CD14-positive monocyte (primary cell): ENCODE measurements around the gene BFSP1. TPM values are rescaled to one million over a fixed set of nuclear protein-coding genes. Genes with fewer than 3 reads are reported as not detected.

Experiments used
- DNase-seq, 3 donors: peaks; one replicate each; pipeline ENCODE4 v3.0.0-alpha.2; 2011 to 2022
- H2AFZ ChIP-seq: 2 replicates; pipeline ENCODE4 v1.6.0; 2012; ENCODE audit warnings: mild to moderate bottlenecking, low read depth, low read length, inconsistent platforms; ENCODE audit not compliant: insufficient read depth, poor library complexity, severe bottlenecking
- H3K27ac ChIP-seq, 2 donors: 1 replicate in 1 of 2; 2 replicates in 1 of 2; pipeline ENCODE4 v1.5.1; 2012 to 2013; ENCODE audit warnings: low read length in 2 of 2, control low read depth in 1 of 2, inconsistent platforms in 1 of 2, low read depth in 1 of 2, mild to moderate bottlenecking in 1 of 2
- H3K27me3 ChIP-seq, 2 donors: one replicate each; pipeline versions ENCODE4 v1.6.0 to v1.6.1; 2011 to 2013; ENCODE audit warnings: low read length in 2 of 2; ENCODE audit not compliant: control insufficient read depth in 2 of 2, insufficient read depth in 2 of 2
- H3K36me3 ChIP-seq, 2 donors: replicated peaks in 1 of 2; 1 replicate in 1 of 2; 2 replicates in 1 of 2; pipeline versions ENCODE4 v1.5.1 to v1.6.1; 2012 to 2013; ENCODE audit warnings: low read length in 2 of 2, control low read depth in 1 of 2, inconsistent platforms in 1 of 2, mild to moderate bottlenecking in 1 of 2; ENCODE audit not compliant: insufficient read depth in 2 of 2, control insufficient read depth in 1 of 2
- H3K4me1 ChIP-seq, 2 donors: 1 replicate in 1 of 2; 2 replicates in 1 of 2; pipeline versions ENCODE4 v1.5.1 to v1.6.1; 2012 to 2013; ENCODE audit warnings: low read length in 2 of 2, control low read depth in 1 of 2, inconsistent platforms in 1 of 2, mild to moderate bottlenecking in 1 of 2, moderate library complexity in 1 of 2; ENCODE audit not compliant: insufficient read depth in 2 of 2, control insufficient read depth in 1 of 2
- H3K4me2 ChIP-seq: replicated peaks from 2 replicates; pipeline ENCODE3; 2012; ENCODE audit warnings: low read length, moderate library complexity, mild to moderate bottlenecking; ENCODE audit not compliant: poor library complexity, severe bottlenecking; ENCODE audit errors: extremely low read depth
- H3K4me3 ChIP-seq, 3 experiments: fragments of 200-600 bp in 1 of 3; sonication (generic) in 1 of 3; replicated peaks in 1 of 3; 1 replicate in 2 of 3; 2 replicates in 1 of 3; pipeline ENCODE4 v1.5.1; 2011 to 2013; ENCODE audit warnings: low read length in 3 of 3, mild to moderate bottlenecking in 3 of 3, control low read depth in 2 of 3, low read depth in 2 of 3, inconsistent platforms in 1 of 3, moderate library complexity in 1 of 3
- H3K79me2 ChIP-seq: 2 replicates; pipeline ENCODE4 v1.6.0; 2012; ENCODE audit warnings: mild to moderate bottlenecking, control low read depth, inconsistent platforms, low read length, moderate library complexity; ENCODE audit not compliant: insufficient read depth
- H3K9ac ChIP-seq: 2 replicates; pipeline ENCODE4 v1.6.0; 2017; ENCODE audit warnings: low read length, mild to moderate bottlenecking; ENCODE audit not compliant: insufficient read depth, poor library complexity, severe bottlenecking
- H3K9me3 ChIP-seq, 2 donors: replicated peaks in 1 of 2; 1 replicate in 1 of 2; 2 replicates in 1 of 2; pipeline versions ENCODE4 v1.5.1 to v1.6.1; 2012 to 2013; ENCODE audit warnings: low read length in 2 of 2, control low read depth in 1 of 2; ENCODE audit not compliant: control insufficient read depth in 1 of 2, insufficient read depth in 1 of 2
- H4K20me1 ChIP-seq: 2 replicates; pipeline ENCODE4 v1.6.0; 2012; ENCODE audit warnings: mild to moderate bottlenecking, low read length, control low read depth, moderate library complexity; ENCODE audit not compliant: insufficient read depth
- H3K27ac Mint-ChIP-seq, 7 donors: one replicate each; pipeline ENCODE4 v1.8.0; 2020; ENCODE audit warnings: mild to moderate bottlenecking in 7 of 7, mixed read lengths in 7 of 7, moderate library complexity in 6 of 7, inconsistent platforms in 2 of 7
- H3K27me3 Mint-ChIP-seq, 3 donors: one replicate each; pipeline ENCODE4 v1.8.0; 2021 to 2022; ENCODE audit warnings: low read depth in 3 of 3, mild to moderate bottlenecking in 3 of 3, mixed read lengths in 3 of 3, moderate library complexity in 3 of 3, inconsistent platforms in 1 of 3
- H3K36me3 Mint-ChIP-seq, 2 donors: one replicate each; pipeline ENCODE4 v1.8.0; 2020; ENCODE audit warnings: mixed read lengths in 2 of 2, inconsistent platforms in 1 of 2, mild to moderate bottlenecking in 1 of 2
- H3K4me1 Mint-ChIP-seq: one replicate; pipeline ENCODE4 v1.8.0; 2020; ENCODE audit warnings: mild to moderate bottlenecking, mixed read lengths
- H3K4me3 Mint-ChIP-seq, 2 donors: one replicate each; pipeline ENCODE4 v1.8.0; 2020; ENCODE audit warnings: mild to moderate bottlenecking in 2 of 2, mixed read lengths in 2 of 2, moderate library complexity in 1 of 2
- H3K9me3 Mint-ChIP-seq, 7 donors: one replicate each; pipeline ENCODE4 v1.8.0; 2020 to 2022; ENCODE audit warnings: mixed read lengths in 7 of 7, mild to moderate bottlenecking in 6 of 7, moderate library complexity in 6 of 7, inconsistent platforms in 2 of 7
- CTCF ChIP-seq: fragments of 200-600 bp; IDR thresholded peaks from one replicate; pipeline ENCODE4 v1.8.0; 2022; ENCODE audit warnings: antibody characterized with exemption, mild to moderate bottlenecking
- WGBS: methylation state at CpG from one replicate; pipeline ENCODE4 v1.1.5; 2013; ENCODE audit warnings: missing lambda C conversion rate; ENCODE audit not compliant: insufficient coverage; 5-methylcytosine and 5-hydroxymethylcytosine counted together
- intact Hi-C, 2 donors: fragments of 100-400 bp; cut with micrococcal nuclease; formaldehyde crosslinking; loops; one replicate each; pipeline versions ENCODE4 v1.15.0 to v1.15.1; 2023
- polyA plus RNA-seq, 3 donors: library from polyadenylated mRNA; depleted of rRNA in 1 of 3; unstranded in 2 of 3; stranded (reverse) in 1 of 3; fragments of 300-500 nt in 2 of 3; fragments of >200 nt in 1 of 3; fragmentation: Illumina TruSeq in 2 of 3; gene quantifications; 1 replicate in 2 of 3; 2 replicates in 1 of 3; pipeline ENCODE4 v1.2.3, GENCODE V29; 2012 to 2021

BFSP1 gene
- polyA plus RNA-seq, 3 donors = not detected

- Histone ChIP-seq H2AFZ (no peak overlapping the region), H4K20me1 (no peaks in the 10 kb centered on the region), H3K9ac (no peak overlapping the region), H3K36me3 (no peaks in the 10 kb centered on the region), H3K4me1 (no peaks in the 10 kb centered on the region), H3K9me3 (no peaks in the 10 kb centered on the region), H3K27ac (no peak overlapping the region), H3K27me3 (no peaks in the 10 kb centered on the region), H3K4me2 (no peak overlapping the region), H3K79me2 (no peaks in the 10 kb centered on the region), H3K4me3 (no peak overlapping the region)
- no peaks in the 10 kb centered on the region for H3K9me3 Mint-ChIP-seq
- DNase-seq = no peak
- no peak overlapping the region for H3K4me3 Mint-ChIP-seq
- peaks cover 2% of the 10 kb centered on the region for H3K4me1 Mint-ChIP-seq
- WGBS = 100% methylated on average over 2 of the region's 5 CpGs
- peaks cover 6 to 12% (median 6%) of the 10 kb centered on the region in 3 donors for H3K27me3 Mint-ChIP-seq
- TF ChIP-seq CTCF = no peak
- intact Hi-C loops = no loop called here
- H3K36me3 Mint-ChIP-seq = no peaks in the 10 kb centered on the region
- peak overlapping the region in 1 of 7 donors; percentile 54 for H3K27ac Mint-ChIP-seq
Measured at GRCh38 chr20:17541996-17542395, 10.8 kb upstream of the BFSP1 start.

GRCh38 chr20:17541596-17541995, 10.4 kb upstream of the BFSP1 start:
- Mint-ChIP-seq H3K36me3 (no peaks in the 10 kb centered on the region), H3K27me3 (peaks cover 6 to 12% (median 6%) of the 10 kb centered on the region in 3 donors), H3K4me3 (no peak overlapping the region), H3K27ac (no peak overlapping the region), H3K9me3 (no peaks in the 10 kb centered on the region), H3K4me1 (peaks cover 2% of the 10 kb centered on the region)
- Histone ChIP-seq H3K9ac (no peak overlapping the region), H3K9me3 (no peaks in the 10 kb centered on the region), H3K27ac (no peak overlapping the region), H3K27me3 (no peaks in the 10 kb centered on the region), H3K79me2 (no peaks in the 10 kb centered on the region), H4K20me1 (no peaks in the 10 kb centered on the region), H3K4me1 (no peaks in the 10 kb centered on the region), H2AFZ (no peak overlapping the region), H3K4me3 (no peak overlapping the region), H3K36me3 (no peaks in the 10 kb centered on the region), H3K4me2 (no peak overlapping the region)
- DNase-seq = no peak
- WGBS = 100% methylated on average over 1 of the region's 3 CpGs
- TF ChIP-seq CTCF = no peak
- intact Hi-C loops = no loop called here
